ENCODE results near the gene COA3.

- TF ChIP-seq PATZ1 (CRISPR knock-in tag; IDR thresholded peaks at IDR 0.05; ENCODE audit: borderline replicate concordance) (no peak), ZFP3 (CRISPR knock-in tag; IDR thresholded peaks at IDR 0.05) (no peak), GLIS3 (CRISPR knock-in tag; IDR thresholded peaks at IDR 0.05) (no peak), ARNTL (CRISPR knock-in tag; IDR thresholded peaks at IDR 0.05; ENCODE audit: borderline replicate concordance, low read depth) (no peak), SNAI2 (CRISPR knock-in tag; IDR thresholded peaks at IDR 0.05) (no peak), RARB (CRISPR knock-in tag; IDR thresholded peaks at IDR 0.05) (no peak), BACH2 (CRISPR knock-in tag; IDR thresholded peaks at IDR 0.05; ENCODE audit: borderline replicate concordance) (no peak), ESRRG (CRISPR knock-in tag; IDR thresholded peaks at IDR 0.05) (no peak), ISL1 (CRISPR knock-in tag; IDR thresholded peaks at IDR 0.05) (no peak), TCF4 (CRISPR knock-in tag; IDR thresholded peaks at IDR 0.05; ENCODE audit: borderline replicate concordance) (no peak), PPARA (CRISPR knock-in tag; IDR thresholded peaks at IDR 0.05; ENCODE audit: borderline replicate concordance) (no peak), CSDC2 (CRISPR knock-in tag; IDR thresholded peaks at IDR 0.05) (no peak), ZFP30 (CRISPR knock-in tag; IDR thresholded peaks at IDR 0.05) (no peak), ZNF8 (CRISPR knock-in tag; IDR thresholded peaks at IDR 0.05) (no peak)
These were observed 29.0 kb upstream of the COA3 start for GRCh38 chr17:42827472-42827871.
